Lower lobe of right lung (tissue), 2 donors: Measurements from ENCODE around the gene CTNNA3. TPM values are rescaled to one million over a fixed set of nuclear protein-coding genes. Genes with fewer than 3 reads are reported as not detected.

ENCODE experiments used
- ATAC-seq, 2 donors: fragments of 200-7000 bp; cut with Tn5 transposase; one replicate each; pipeline ENCODE4 v1.9.1; 2020 to 2022; ENCODE audit warnings: mild to moderate bottlenecking in 2 of 2, moderate library complexity in 2 of 2
- DNase-seq: peaks from one replicate; pipeline ENCODE4 v3.0.0-alpha.2; 2020
- H3K27ac ChIP-seq: fragments of 200-600 bp; one replicate; pipeline ENCODE4 v1.8.0; 2022
- H3K27me3 ChIP-seq: fragments of 200-600 bp; one replicate; pipeline ENCODE4 v1.8.0; 2022; ENCODE audit warnings: low read depth
- H3K36me3 ChIP-seq: fragments of 200-600 bp; one replicate; pipeline ENCODE4 v1.8.0; 2022; ENCODE audit warnings: mild to moderate bottlenecking
- H3K4me1 ChIP-seq: fragments of 200-600 bp; one replicate; pipeline ENCODE4 v1.8.0; 2022
- H3K4me3 ChIP-seq: fragments of 200-600 bp; one replicate; pipeline ENCODE4 v1.8.0; 2022; ENCODE audit warnings: mild to moderate bottlenecking
- H3K9me3 ChIP-seq: fragments of 200-600 bp; one replicate; pipeline ENCODE4 v1.8.0; 2022
- intact Hi-C: fragments of 100-400 bp; cut with DNase I; formaldehyde crosslinking; loops from one replicate; pipeline ENCODE4 v1.11.0; 2022
- total RNA-seq: library from RNA; stranded (reverse); fragmentation: NEBNext Ultra II Directional; extraction: Animal tissue kit (Norgen Biotek cat#: 25700); gene quantifications from one replicate; pipeline ENCODE4 v1.2.1, GENCODE V29; 2021
- TF ChIP-seq, protein P1 (sequence below): fragments of 200-600 bp; IDR thresholded peaks from one replicate; pipeline ENCODE4 v1.8.0; 2022; ENCODE audit warnings: antibody characterized with exemption, mild to moderate bottlenecking
- donor health status: DM: no; HTN: yes; CAD: no; lungs with severe emphysema.

CTNNA3 gene
- total RNA-seq, 1 donor from 2014 or later, result not detected

DNA sequence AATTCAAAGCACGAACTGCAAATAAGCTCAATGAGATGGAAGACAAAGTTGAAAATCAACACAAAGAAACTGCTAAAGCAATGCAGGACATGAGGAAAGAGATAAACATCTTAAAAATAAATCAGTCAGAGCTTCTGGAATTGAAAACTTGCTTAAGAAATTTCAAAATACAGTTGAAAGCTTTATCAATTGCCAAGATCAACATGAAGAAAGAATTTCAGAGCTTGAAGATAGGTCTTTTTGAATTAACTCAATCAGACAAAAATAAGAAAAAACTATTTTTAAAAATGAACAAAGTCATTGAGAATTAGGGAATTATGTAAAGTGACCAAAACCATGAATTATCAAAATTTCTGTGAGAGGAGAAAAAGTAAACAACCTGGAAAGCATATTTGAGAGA is 218.1 kb downstream of the CTNNA3 start:
- Histone ChIP-seq H3K36me3 (no peaks in the 10 kb centered on the region), H3K27me3 (no peaks in the 10 kb centered on the region), H3K4me3 (no peak overlapping the region), H3K27ac (no peak overlapping the region), H3K4me1 (no peaks in the 10 kb centered on the region), H3K9me3 (peaks cover 25% of the 10 kb centered on the region)
- ATAC-seq (no peak), DNase-seq (no peak)
- intact Hi-C loops, result no loop called here
- TF ChIP-seq, protein P1, sequence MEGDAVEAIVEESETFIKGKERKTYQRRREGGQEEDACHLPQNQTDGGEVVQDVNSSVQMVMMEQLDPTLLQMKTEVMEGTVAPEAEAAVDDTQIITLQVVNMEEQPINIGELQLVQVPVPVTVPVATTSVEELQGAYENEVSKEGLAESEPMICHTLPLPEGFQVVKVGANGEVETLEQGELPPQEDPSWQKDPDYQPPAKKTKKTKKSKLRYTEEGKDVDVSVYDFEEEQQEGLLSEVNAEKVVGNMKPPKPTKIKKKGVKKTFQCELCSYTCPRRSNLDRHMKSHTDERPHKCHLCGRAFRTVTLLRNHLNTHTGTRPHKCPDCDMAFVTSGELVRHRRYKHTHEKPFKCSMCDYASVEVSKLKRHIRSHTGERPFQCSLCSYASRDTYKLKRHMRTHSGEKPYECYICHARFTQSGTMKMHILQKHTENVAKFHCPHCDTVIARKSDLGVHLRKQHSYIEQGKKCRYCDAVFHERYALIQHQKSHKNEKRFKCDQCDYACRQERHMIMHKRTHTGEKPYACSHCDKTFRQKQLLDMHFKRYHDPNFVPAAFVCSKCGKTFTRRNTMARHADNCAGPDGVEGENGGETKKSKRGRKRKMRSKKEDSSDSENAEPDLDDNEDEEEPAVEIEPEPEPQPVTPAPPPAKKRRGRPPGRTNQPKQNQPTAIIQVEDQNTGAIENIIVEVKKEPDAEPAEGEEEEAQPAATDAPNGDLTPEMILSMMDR, result no peak

DNA sequence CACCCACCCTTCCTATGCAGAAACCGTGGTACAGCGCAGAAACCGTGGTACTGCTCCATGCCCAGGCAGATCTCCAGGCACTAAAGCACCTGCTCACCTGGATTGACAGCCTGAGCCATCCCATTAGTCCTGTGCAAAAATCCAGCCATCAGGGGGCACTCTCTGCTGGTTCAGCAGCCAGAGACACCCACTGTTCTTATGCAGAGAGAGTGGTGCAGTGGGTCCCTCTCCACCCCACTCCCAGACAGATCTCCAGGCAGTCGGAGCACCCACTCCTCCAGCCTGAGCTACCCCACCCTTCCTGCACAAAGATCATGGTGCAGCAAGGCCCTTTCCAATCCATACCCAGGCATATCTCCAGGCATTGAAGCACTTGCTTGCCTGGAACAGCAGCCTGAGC is 219.8 kb downstream of the CTNNA3 start:
- Histone ChIP-seq H3K4me1 (no peaks in the 10 kb centered on the region), H3K4me3 (no peak overlapping the region), H3K27me3 (no peaks in the 10 kb centered on the region), H3K36me3 (no peaks in the 10 kb centered on the region), H3K27ac (no peak overlapping the region), H3K9me3 (peaks cover 25% of the 10 kb centered on the region)
- ATAC-seq, result no peak
- TF ChIP-seq, protein P1, result no peak
- DNase-seq, result no peak
- intact Hi-C loops, result no loop called here

DNA sequence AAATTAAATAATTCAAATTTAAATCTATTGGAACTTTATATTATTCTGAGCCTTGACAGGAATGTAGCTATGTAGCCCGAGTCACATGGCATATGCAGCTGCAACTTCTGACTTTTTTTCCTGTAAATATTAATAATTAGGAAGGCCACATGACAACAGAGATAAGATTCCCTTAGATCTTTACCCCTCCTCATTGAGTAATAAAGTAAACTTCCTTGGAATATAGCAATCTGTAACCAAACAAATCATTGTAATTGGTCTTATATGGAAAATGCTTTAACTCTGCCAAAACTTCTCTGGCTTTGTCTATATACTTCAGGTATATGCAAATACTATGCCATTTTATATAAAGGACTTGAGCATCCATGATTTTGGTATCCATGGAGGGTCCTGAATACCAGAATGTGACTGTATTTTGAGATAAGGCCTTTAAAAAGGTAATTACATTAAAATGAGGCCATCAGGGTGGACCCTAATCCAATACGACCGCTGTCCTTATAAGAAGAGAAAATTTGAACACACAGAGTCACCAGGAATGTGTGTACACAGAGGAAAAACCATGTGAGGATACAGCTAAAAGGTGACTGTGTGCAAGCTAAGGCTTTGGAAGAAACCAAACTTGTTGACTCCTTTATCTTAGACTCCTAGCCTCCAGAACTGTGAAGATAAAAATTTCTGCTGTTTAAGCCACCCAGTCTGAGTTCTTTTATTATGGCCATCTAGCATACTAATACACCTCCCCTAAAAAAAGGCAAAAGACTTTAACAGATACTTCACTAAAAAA is 222.0 kb downstream of the CTNNA3 start:
- ATAC-seq, result no peak
- Histone ChIP-seq H3K9me3 (peaks cover 16% of the 10 kb centered on the region), H3K27me3 (no peaks in the 10 kb centered on the region), H3K27ac (no peak overlapping the region), H3K4me3 (no peak overlapping the region), H3K4me1 (no peaks in the 10 kb centered on the region), H3K36me3 (no peaks in the 10 kb centered on the region)
- DNase-seq, result no peak
- intact Hi-C loops, result no loop called here
- TF ChIP-seq, protein P1, result no peak

DNA sequence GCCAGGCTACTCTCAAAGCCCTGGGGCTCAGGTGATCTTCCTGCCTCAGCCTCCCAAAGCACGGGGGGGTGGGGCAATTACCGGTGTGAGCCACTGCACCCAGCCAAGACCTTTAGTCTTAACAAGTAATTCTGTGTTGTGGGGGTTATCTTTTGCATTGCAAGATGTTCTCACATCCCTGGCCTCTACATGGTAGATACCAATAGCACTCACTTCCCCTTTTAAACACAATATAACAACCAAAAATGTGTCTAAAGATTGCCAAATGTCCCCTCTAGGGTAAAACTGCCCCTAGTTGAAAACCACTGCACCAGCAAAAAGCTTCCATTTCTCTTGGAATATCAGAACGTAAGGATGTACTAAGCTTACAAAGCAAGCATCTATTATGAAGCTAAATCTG is 225.0 kb downstream of the CTNNA3 start:
- DNase-seq (no peak), ATAC-seq (no peak)
- no peak overlapping the region for H3K4me3 ChIP-seq
- H3K4me1 ChIP-seq, result no peaks in the 10 kb centered on the region
- no peaks in the 10 kb centered on the region for H3K36me3 ChIP-seq
- no peak overlapping the region for H3K27ac ChIP-seq
- TF ChIP-seq, protein P1, result no peak
- no peaks in the 10 kb centered on the region for H3K9me3 ChIP-seq
- intact Hi-C loops, result no loop called here
- H3K27me3 ChIP-seq, result no peaks in the 10 kb centered on the region

DNA sequence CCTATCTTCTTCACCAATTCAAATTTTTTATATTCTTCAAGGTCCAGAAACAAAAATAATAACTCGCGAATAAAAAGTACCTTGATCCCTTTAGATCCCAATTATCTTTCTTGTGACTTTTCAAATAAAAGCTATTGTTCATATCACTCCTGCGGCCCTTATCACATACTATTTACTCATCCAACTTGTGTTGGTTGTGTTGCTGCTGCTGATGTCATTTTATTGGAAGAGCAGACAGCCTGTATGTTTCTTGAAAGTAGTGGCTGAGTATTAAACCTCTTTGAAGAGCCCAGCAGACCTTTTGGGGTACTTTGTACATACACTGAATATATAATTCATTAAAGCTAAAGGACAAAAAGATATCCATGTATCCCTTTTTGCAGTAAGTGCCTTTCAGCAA is 231.7 kb downstream of the CTNNA3 start:
- ATAC-seq, result no peak
- no peak for DNase-seq
- no peaks in the 10 kb centered on the region for H3K9me3 ChIP-seq

More for the DNA sequence above, 231.7 kb downstream of the CTNNA3 start:
- H3K4me3 ChIP-seq, result no peak overlapping the region
- H3K27ac ChIP-seq, result no peak overlapping the region
- H3K36me3 ChIP-seq, result no peaks in the 10 kb centered on the region
- TF ChIP-seq, protein P1, result no peak
- H3K4me1 ChIP-seq, result no peaks in the 10 kb centered on the region
- intact Hi-C loops, result no loop called here
- H3K27me3 ChIP-seq, result no peaks in the 10 kb centered on the region
